Bronchial epithelial cell (primary cell): ENCODE results near the gene IRF4. TPM values are rescaled to one million over a fixed set of nuclear protein-coding genes. Genes with fewer than 3 reads are reported as not detected.
A peak's percentile ranks its signal among the peaks of the same experiment; 100 is the strongest.

ENCODE experiments used
- DNase-seq: peaks from one replicate; pipeline ENCODE4 v3.0.0-alpha.2; 2010; ENCODE audit warnings: low read depth
- FAIRE-seq: peaks from 2 replicates; lab custom pipeline; 2011; peaks lifted over from hg19 to GRCh38; lab: Jason Lieb, UNC
- H3K27me3 ChIP-seq: 2 replicates; pipeline ENCODE4 v1.5.1; 2011; ENCODE audit warnings: low read length; ENCODE audit not compliant: control insufficient read depth, insufficient read depth
- H3K36me3 ChIP-seq: 2 replicates; pipeline ENCODE4 v1.5.1; 2011; ENCODE audit warnings: low read length; ENCODE audit not compliant: control insufficient read depth, insufficient read depth
- H3K4me3 ChIP-seq: 2 replicates; pipeline ENCODE4 v1.5.1; 2011; ENCODE audit warnings: mild to moderate bottlenecking, low read depth, low read length, control low read depth
- CTCF ChIP-seq: IDR thresholded peaks from 2 replicates; pipeline ENCODE4 v1.5.1; 2011; ENCODE audit warnings: mild to moderate bottlenecking, moderate library complexity, low read length, control low read depth, inconsistent platforms; ENCODE audit not compliant: insufficient read depth, severe bottlenecking
- total RNA-seq: library from RNA; depleted of rRNA; stranded (reverse); fragments of >200 nt; gene quantifications from 2 replicates; pipeline ENCODE4 v1.2.1, GENCODE V29; 2014

Gene IRF4
- total RNA-seq, 1 donor from 2014 or later, result not detected

DNA sequence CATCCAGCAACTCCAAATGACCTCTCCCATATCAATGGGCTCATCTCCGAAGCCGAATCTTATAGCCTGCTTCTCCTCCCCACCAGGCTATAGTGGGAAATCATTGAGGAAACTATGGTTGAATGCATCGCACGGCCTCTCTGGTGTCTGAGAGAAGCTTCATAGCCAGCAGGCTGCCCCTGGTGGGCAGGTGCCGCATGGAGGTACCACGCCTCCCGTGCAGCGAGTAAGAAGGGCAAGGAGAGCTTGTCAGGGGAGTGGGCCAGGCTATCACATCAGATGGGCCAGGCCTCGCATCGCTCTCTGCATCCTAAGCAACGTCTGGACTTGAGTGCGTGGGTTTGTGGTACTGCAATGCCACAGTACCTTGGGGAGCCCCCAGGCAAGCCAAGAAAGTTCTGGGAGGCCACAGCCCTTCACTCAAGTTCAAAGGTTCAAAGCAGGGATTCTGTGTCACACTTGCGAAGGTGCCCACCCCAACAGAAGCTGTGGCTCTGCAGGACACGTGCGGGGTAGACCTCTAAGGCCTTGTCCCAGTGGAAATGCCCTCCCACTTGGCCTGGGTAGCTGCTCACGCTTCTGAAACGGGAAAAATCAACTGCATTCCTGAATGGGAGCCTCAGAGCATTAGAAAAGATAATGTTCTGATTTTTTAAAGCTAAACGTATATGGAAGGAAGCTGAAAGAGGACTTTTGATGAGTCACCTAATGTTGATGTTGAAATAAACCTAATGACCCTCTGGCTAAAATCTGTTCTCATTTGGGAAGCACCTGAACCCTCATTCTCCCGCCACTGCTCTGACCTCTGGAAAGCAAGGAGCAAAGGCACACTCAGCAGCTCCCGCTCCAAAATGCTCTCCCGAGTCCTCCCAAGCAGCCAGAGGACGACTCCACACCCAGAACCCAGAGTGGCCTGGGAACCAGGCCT lies 8.4 kb upstream of the IRF4 start:
- H3K27me3 ChIP-seq, result peaks cover 13% of the 10 kb centered on the region
- no peak for FAIRE-seq
- peak; percentile 41 for DNase-seq

DNA sequence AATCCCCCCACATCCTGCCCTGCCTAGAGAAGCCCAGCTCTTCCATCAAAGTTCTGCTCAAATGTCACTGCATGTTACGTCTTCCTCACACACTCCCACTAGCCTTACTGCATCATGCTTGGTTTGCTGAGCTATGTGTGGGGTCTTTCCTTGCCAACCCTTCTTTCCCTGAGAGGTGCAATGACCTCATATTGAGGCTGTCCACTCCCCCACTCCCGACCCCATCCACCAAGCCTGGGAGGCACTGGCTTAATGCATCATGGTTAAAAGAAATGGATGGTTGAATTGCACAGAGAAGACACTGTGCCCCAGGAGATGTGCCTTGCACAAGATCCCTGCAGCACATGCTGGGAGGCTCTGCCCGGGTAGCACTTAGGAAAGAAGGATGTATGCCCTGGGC lies 7.7 kb upstream of the IRF4 start:
- DNase-seq, result no peak
- peaks cover 14% of the 10 kb centered on the region for H3K27me3 ChIP-seq
- no peak overlapping the region for H3K4me3 ChIP-seq
- no peak for TF ChIP-seq CTCF
- FAIRE-seq, result no peak
- H3K36me3 ChIP-seq, result no peaks in the 10 kb centered on the region

More for the DNA sequence above, 8.4 kb upstream of the IRF4 start:
- TF ChIP-seq CTCF, result no peak
- H3K36me3 ChIP-seq, result no peaks in the 10 kb centered on the region
- no peak overlapping the region for H3K4me3 ChIP-seq

DNA sequence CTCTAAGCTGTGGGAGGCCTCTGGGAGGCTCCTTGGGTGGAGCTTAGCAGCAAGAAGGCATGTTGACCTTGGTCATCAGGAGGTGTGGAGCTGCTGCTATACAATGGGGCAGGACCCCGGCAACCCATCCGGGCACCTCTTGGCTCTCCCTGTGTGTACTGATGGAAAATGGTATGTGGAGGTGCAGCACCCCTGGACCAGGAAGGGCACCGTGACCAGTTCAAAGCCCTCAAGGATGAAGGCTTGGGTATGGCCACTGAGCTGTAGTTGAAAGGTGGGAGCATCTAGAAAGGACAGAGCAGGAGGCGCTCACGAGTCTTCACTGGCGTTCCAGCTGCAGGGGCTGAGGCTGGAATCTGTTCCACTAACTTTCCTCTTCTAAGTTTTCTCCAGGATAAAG lies 6.7 kb upstream of the IRF4 start:
- no peak overlapping the region for H3K4me3 ChIP-seq
- H3K36me3 ChIP-seq, result no peaks in the 10 kb centered on the region
- no peak for TF ChIP-seq CTCF
- DNase-seq (no peak), FAIRE-seq (no peak)
- H3K27me3 ChIP-seq, result peaks cover 21% of the 10 kb centered on the region

GRCh38 chr6:385614-386013 lies 5.9 kb upstream of the IRF4 start:
- no peak overlapping the region for H3K4me3 ChIP-seq
- FAIRE-seq, result peak; percentile 82
- H3K27me3 ChIP-seq, result peaks cover 23% of the 10 kb centered on the region
- TF ChIP-seq CTCF, result no peak
- DNase-seq, result no peak
- no peaks in the 10 kb centered on the region for H3K36me3 ChIP-seq

DNA sequence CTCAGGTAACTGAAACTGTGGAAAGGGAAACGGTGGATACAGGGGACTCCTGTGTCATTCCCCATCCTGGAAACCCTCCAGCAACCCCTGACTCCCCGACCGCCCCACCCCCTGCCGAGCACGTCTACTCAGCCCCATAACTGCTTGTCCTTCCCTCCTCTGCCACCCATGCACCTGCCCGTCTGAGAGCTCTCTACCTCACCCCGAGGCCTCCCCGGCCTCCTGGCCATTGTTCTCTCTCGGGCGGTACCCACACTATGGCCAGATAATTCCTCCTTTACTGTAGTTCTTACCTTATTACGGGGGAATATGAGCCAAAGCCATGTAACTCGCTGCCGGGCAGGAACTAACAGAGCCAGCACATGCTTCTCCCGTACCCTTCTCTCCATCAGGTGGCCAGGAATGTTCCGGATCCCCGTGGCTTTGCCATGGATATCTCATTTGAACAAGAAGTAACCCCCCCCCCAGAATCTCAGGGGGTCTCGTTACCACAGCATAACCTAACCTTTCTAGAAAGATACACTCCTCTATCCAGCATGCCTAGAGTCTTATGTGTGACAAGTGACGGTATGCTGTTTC lies 4.8 kb upstream of the IRF4 start:
- H3K27me3 ChIP-seq, result peaks cover 31% of the 10 kb centered on the region
- TF ChIP-seq CTCF, result no peak

More for the DNA sequence above, 4.8 kb upstream of the IRF4 start:
- no peak for DNase-seq
- H3K4me3 ChIP-seq, result no peak overlapping the region
- FAIRE-seq, result no peak
- H3K36me3 ChIP-seq, result no peaks in the 10 kb centered on the region
